IMR-90 (cell line): ENCODE data around the gene OR5T1. TPM values are rescaled to one million over a fixed set of nuclear protein-coding genes. Genes with fewer than 3 reads are reported as not detected.

Experiments used
- ATAC-seq: fragments of 200-7000 bp; cut with Tn5 transposase; 2 replicates; pipeline ENCODE4 v1.9.1; 2020; ENCODE audit warnings: low read depth, mild to moderate bottlenecking, moderate library complexity
- BruUV-seq: library from RNA; stranded (reverse); fragments of 400-500 nt; replicated peaks from 2 replicates; lab custom pipeline; 2021; lab: Mats Ljungman, UMichigan
- CTCF ChIA-PET: fragments of 300-600 bp; formaldehyde crosslinking; extraction: SDS; loops from one replicate; lab custom pipeline; 2021; ENCODE audit warnings: antibody characterized with exemption; lab: Yijun Ruan, JAX
- POLR2A ChIA-PET: fragments of 300-600 bp; sonication (Branson Sonifier 250); formaldehyde crosslinking; loops from one replicate; lab custom pipeline; 2022; ENCODE audit warnings: antibody characterized with exemption; ENCODE audit not compliant: unreplicated experiment; lab: Charles Lee
- DNase-seq: peaks from one replicate; pipeline ENCODE4 v3.0.0; 2013
- H2AFZ ChIP-seq: replicated peaks from 2 replicates; pipeline ENCODE3; 2013; ENCODE audit warnings: low read length, mild to moderate bottlenecking; ENCODE audit not compliant: poor library complexity
- H2AK5ac ChIP-seq: 2 replicates; pipeline ENCODE4 v1.6.1; 2013; ENCODE audit warnings: low read depth, low read length, inconsistent platforms
- H2AK9ac ChIP-seq: replicated peaks from 2 replicates; pipeline ENCODE3; 2013; ENCODE audit warnings: mild to moderate bottlenecking, low read depth, low read length, moderate library complexity; ENCODE audit not compliant: poor library complexity
- H2BK120ac ChIP-seq: 2 replicates; pipeline ENCODE4 v1.6.1; 2013; ENCODE audit warnings: low read depth, low read length, inconsistent platforms
- H2BK15ac ChIP-seq: 3 replicates; pipeline ENCODE4 v1.6.1; 2013; ENCODE audit warnings: low read depth, low read length, inconsistent platforms
- H2BK20ac ChIP-seq: 2 replicates; pipeline ENCODE4 v1.6.1; 2013; ENCODE audit warnings: low read depth, mild to moderate bottlenecking, inconsistent platforms, low read length, moderate library complexity
- H2BK5ac ChIP-seq: 2 replicates; pipeline ENCODE4 v1.6.1; 2013; ENCODE audit warnings: mild to moderate bottlenecking, low read depth, low read length, inconsistent platforms; ENCODE audit not compliant: poor library complexity, severe bottlenecking
- H3K14ac ChIP-seq: replicated peaks from 2 replicates; pipeline ENCODE4 v1.6.1; 2013; ENCODE audit warnings: low read depth, low read length, inconsistent platforms
- H3K18ac ChIP-seq: 2 replicates; pipeline ENCODE4 v1.6.1; 2013; ENCODE audit warnings: low read depth, low read length, control low read depth
- H3K23ac ChIP-seq: 2 replicates; pipeline ENCODE4 v1.6.1; 2013; ENCODE audit warnings: low read depth, low read length, inconsistent platforms
- H3K27ac ChIP-seq: 2 replicates; pipeline ENCODE4 v1.5.1; 2013; ENCODE audit warnings: mild to moderate bottlenecking, control low read depth, low read length; ENCODE audit not compliant: insufficient read depth
- H3K27me3 ChIP-seq: 2 replicates; pipeline ENCODE4 v1.6.1; 2013; ENCODE audit warnings: low read length; ENCODE audit not compliant: control insufficient read depth, insufficient read depth
- H3K36me3 ChIP-seq: 2 replicates; pipeline ENCODE4 v1.6.1; 2013; ENCODE audit warnings: low read length, mixed read lengths; ENCODE audit not compliant: control insufficient read depth, insufficient read depth
- H3K4ac ChIP-seq: 2 replicates; pipeline ENCODE4 v1.6.1; 2013; ENCODE audit warnings: low read depth, low read length, inconsistent platforms
- H3K4me1 ChIP-seq: 2 replicates; pipeline ENCODE4 v1.6.1; 2013; ENCODE audit warnings: low read length, mixed read lengths; ENCODE audit not compliant: control insufficient read depth, insufficient read depth
- H3K4me2 ChIP-seq: 2 replicates; pipeline ENCODE4 v1.6.1; 2013; ENCODE audit warnings: low read depth, mild to moderate bottlenecking, control low read depth, low read length, moderate library complexity
- H3K4me3 ChIP-seq: 2 replicates; pipeline ENCODE4 v1.5.1; 2013; ENCODE audit warnings: low read depth, mild to moderate bottlenecking, control low read depth, low read length, moderate library complexity; ENCODE audit not compliant: insufficient read depth
- H3K56ac ChIP-seq: 2 replicates; pipeline ENCODE4 v1.6.1; 2013; ENCODE audit warnings: low read length, inconsistent platforms; ENCODE audit not compliant: insufficient read depth; ENCODE audit errors: extremely low read depth
- H3K79me1 ChIP-seq, 2 experiments: 2 replicates each; pipeline ENCODE4 v1.6.1; 2013; ENCODE audit warnings: low read length in 2 of 2, inconsistent platforms in 1 of 2, low read depth in 1 of 2
- H3K9ac ChIP-seq: 2 replicates; pipeline ENCODE4 v1.6.1; 2013; ENCODE audit warnings: low read depth, low read length, control low read depth
- H3K9me1 ChIP-seq: 2 replicates; pipeline ENCODE4 v1.6.1; 2013; ENCODE audit warnings: low read length, inconsistent platforms; ENCODE audit not compliant: insufficient read depth
- H3K9me3 ChIP-seq: 2 replicates; pipeline ENCODE4 v1.6.1; 2013; ENCODE audit warnings: low read length; ENCODE audit not compliant: control insufficient read depth, insufficient read depth
- H4K20me1 ChIP-seq: 2 replicates; pipeline ENCODE4 v1.6.1; 2013; ENCODE audit warnings: low read length, inconsistent platforms; ENCODE audit not compliant: insufficient read depth
- H4K5ac ChIP-seq: 2 replicates; pipeline ENCODE4 v1.6.1; 2013; ENCODE audit warnings: mild to moderate bottlenecking, low read depth, low read length, control low read depth
- H4K8ac ChIP-seq, 2 experiments: 2 replicates each; pipeline ENCODE4 v1.6.1; 2013; ENCODE audit warnings: low read depth in 2 of 2, low read length in 2 of 2, control low read depth in 1 of 2, inconsistent platforms in 1 of 2
- H4K91ac ChIP-seq: 2 replicates; pipeline ENCODE4 v1.6.1; 2013; ENCODE audit warnings: low read depth, low read length, inconsistent platforms; ENCODE audit not compliant: insufficient read depth
- BHLHE40 ChIP-seq: fragments of 150-350 bp; IDR thresholded peaks from 2 replicates; pipeline ENCODE4 v1.6.1; 2016; ENCODE audit warnings: mild to moderate bottlenecking, low read depth, low read length
- FOS ChIP-seq: fragments of 150-350 bp; IDR thresholded peaks from 2 replicates; pipeline ENCODE4 v1.6.1; 2016; ENCODE audit warnings: low read depth, low read length
- MAFK ChIP-seq: IDR thresholded peaks from 2 replicates; pipeline ENCODE4 v1.6.1; 2012; ENCODE audit warnings: low read depth, low read length, improper control_type of control experiment
- MAZ ChIP-seq: IDR thresholded peaks from 2 replicates; pipeline ENCODE4 v1.6.1; 2012; ENCODE audit warnings: low read depth, mild to moderate bottlenecking, low read length, improper control_type of control experiment, moderate library complexity, borderline replicate concordance
- MXI1 ChIP-seq: IDR thresholded peaks from 2 replicates; pipeline ENCODE4 v1.6.1; 2012; ENCODE audit warnings: low read depth, mild to moderate bottlenecking, low read length, moderate library complexity, borderline replicate concordance
- NFE2L2 ChIP-seq: fragments of 150-350 bp; IDR thresholded peaks from 2 replicates; pipeline ENCODE4 v1.6.1; 2016; ENCODE audit warnings: low read depth, mild to moderate bottlenecking, low read length
- POLR2A ChIP-seq: IDR thresholded peaks from 2 replicates; pipeline ENCODE4 v1.6.1; 2012; ENCODE audit warnings: mild to moderate bottlenecking, low read depth, low read length
- RAD21 ChIP-seq: IDR thresholded peaks from 2 replicates; pipeline ENCODE4 v1.6.1; 2012; ENCODE audit warnings: low read length, improper control_type of control experiment
- RFX5 ChIP-seq: IDR thresholded peaks from 2 replicates; pipeline ENCODE4 v1.8.0; 2012; ENCODE audit warnings: low read depth, mild to moderate bottlenecking, low read length, moderate library complexity
- SMC3 ChIP-seq: fragments of 150-350 bp; IDR thresholded peaks from 2 replicates; pipeline ENCODE4 v1.6.1; 2016; ENCODE audit warnings: low read depth, mild to moderate bottlenecking, antibody characterized with exemption, low read length, moderate library complexity
- dilution Hi-C: fragments of 300-500 bp; cut with HindIII; formaldehyde crosslinking; loops from one replicate; pipeline ENCODE4 v1.14.3; 2018; ENCODE audit warnings: low sequenced_read_pairs; ENCODE audit not compliant: unreplicated experiment
- in situ Hi-C: fragments of 300-500 bp; cut with MboI; formaldehyde crosslinking; loops from 3 replicates; pipeline ENCODE4 v1.14.3; 2019; ENCODE audit warnings: low sequenced_read_pairs, inconsistent platforms, mixed read lengths
- intact Hi-C: fragments of 100-400 bp; cut with micrococcal nuclease; formaldehyde crosslinking; loops from 2 replicates; pipeline ENCODE4 v1.10.0; 2022
- polyA plus RNA-seq, 3 experiments: library from polyadenylated mRNA; depleted of rRNA; stranded (reverse); fragments of >200 nt; gene quantifications; 2 replicates each; pipeline ENCODE4 v1.2.3, GENCODE V29; 2012; ENCODE audit warnings: low replicate concordance in 1 of 3
- total RNA-seq: library from RNA; depleted of rRNA; stranded (reverse); fragments of >200 nt; gene quantifications from 2 replicates; pipeline ENCODE4 v1.2.3, GENCODE V29; 2012; rRNA removed
- TF ChIP-seq, protein P1 (sequence below): fragments of 150-350 bp; IDR thresholded peaks from 2 replicates; pipeline ENCODE4 v1.6.1; 2016; ENCODE audit warnings: low read depth, mild to moderate bottlenecking, low read length, moderate library complexity, borderline replicate concordance

Gene OR5T1
- total and polyA plus RNA-seq, 2 of the 4 experiments (the other 2 are of a cell fraction), result not detected

DNA sequence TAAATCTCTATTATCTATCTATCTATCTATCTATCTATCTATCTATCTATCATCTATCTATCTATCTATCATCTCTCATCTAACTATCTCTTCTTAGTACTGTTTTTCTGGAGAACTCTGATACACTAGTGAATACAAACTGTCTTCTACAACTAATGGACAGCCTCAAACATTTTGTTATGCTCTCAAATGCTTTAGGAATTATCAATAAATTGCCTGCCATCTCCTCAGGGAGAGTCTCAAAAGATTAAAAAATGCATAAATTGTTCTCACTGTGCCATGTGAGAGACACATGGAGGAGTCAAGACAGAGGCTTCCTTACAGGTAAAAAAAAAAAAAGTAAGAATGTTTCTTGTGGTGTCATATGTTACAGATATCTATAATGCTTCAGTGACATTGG lies 40.9 kb downstream of the OR5T1 start, which contains the start of gene OR8K3:
Gene OR8K3 (plus strand): TSS at position 301 of the 400 bp plus-strand sequence. CDS start 3,163 bp downstream, outside the sequence.
- in situ Hi-C loops (no loop called here), intact Hi-C loops (no loop called here), dilution Hi-C loops (no loop called here)
- Histone ChIP-seq H4K5ac (no peak within 1 kb of the TSS), H3K36me3 (no peaks in the 10 kb centered on the region), H4K20me1 (no peaks in the 10 kb centered on the region), H4K8ac (no peak within 1 kb of the TSS), H3K9me1 (no peaks in the 10 kb centered on the region), H3K79me1 (no peaks in the 10 kb centered on the region), H3K27me3 (no peaks in the 10 kb centered on the region), H2BK120ac (no peak within 1 kb of the TSS), H3K9ac (no peak within 1 kb of the TSS), H2AK9ac (no peak within 1 kb of the TSS), H3K23ac (no peak within 1 kb of the TSS), H3K9me3 (peaks cover 2% of the 10 kb centered on the region; the same call in 1 of the 2 replicates), H3K14ac (no peak within 1 kb of the TSS), H3K56ac (no peak within 1 kb of the TSS), H3K4me1 (no peaks in the 10 kb centered on the region), H2AFZ (no peak within 1 kb of the TSS), H2BK15ac (no peak within 1 kb of the TSS), H3K4me3 (no peak within 1 kb of the TSS), H2AK5ac (no peak within 1 kb of the TSS), H3K27ac (no peak within 1 kb of the TSS), H3K4ac (no peak within 1 kb of the TSS), H4K91ac (no peak within 1 kb of the TSS), H3K4me2 (no peak within 1 kb of the TSS), H3K18ac (no peak within 1 kb of the TSS), H2BK20ac (no peak within 1 kb of the TSS), H2BK5ac (no peak within 1 kb of the TSS)
- POLR2A ChIA-PET, result no interaction called here
- BruUV-seq, result no TSS peak
- DNase-seq (no peak), ATAC-seq (no peak)
- TF ChIP-seq FOS (no peak), RFX5 (no peak), BHLHE40 (no peak), MAFK (no peak), SMC3 (no peak), RAD21 (no peak), POLR2A (no peak), MXI1 (no peak), MAZ (no peak), NFE2L2 (no peak)
- TF ChIP-seq, protein P1, sequence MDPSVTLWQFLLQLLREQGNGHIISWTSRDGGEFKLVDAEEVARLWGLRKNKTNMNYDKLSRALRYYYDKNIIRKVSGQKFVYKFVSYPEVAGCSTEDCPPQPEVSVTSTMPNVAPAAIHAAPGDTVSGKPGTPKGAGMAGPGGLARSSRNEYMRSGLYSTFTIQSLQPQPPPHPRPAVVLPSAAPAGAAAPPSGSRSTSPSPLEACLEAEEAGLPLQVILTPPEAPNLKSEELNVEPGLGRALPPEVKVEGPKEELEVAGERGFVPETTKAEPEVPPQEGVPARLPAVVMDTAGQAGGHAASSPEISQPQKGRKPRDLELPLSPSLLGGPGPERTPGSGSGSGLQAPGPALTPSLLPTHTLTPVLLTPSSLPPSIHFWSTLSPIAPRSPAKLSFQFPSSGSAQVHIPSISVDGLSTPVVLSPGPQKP, result no peak
- CTCF ChIA-PET, result no interaction called here

Other genes with a start within 250 kb of the OR5T1 start
- gene OR5AS1, start 246.5 kb upstream of the OR5T1 start, total RNA-seq, result not detected in 2 replicates
- not detected in 2 replicates for gene OR5AS1, start 246.5 kb upstream of the OR5T1 start, polyA plus RNA-seq (2012; rRNA removed)
- gene OR8I2, start 180.8 kb upstream of the OR5T1 start, total RNA-seq, result not detected in 2 replicates
- not detected in 2 replicates for gene OR8I2, start 180.8 kb upstream of the OR5T1 start, polyA plus RNA-seq (2012; rRNA removed)
- gene OR8H2, start 170.5 kb upstream of the OR5T1 start, total RNA-seq, result not detected in 2 replicates
- not detected in 2 replicates for gene OR8H2, start 170.5 kb upstream of the OR5T1 start, polyA plus RNA-seq (2012; rRNA removed)
- gene OR8H3, start 151.8 kb upstream of the OR5T1 start, total RNA-seq, result not detected in 2 replicates
- gene OR8H3, start 151.8 kb upstream of the OR5T1 start, polyA plus RNA-seq (2012; rRNA removed), result not detected in 2 replicates
- gene OR8J3, start 134.0 kb upstream of the OR5T1 start, total RNA-seq, result not detected in 2 replicates
- gene OR8J3, start 134.0 kb upstream of the OR5T1 start, polyA plus RNA-seq (2012; rRNA removed), result not detected in 2 replicates
- not detected in 2 replicates for gene OR8K5, start 113.8 kb upstream of the OR5T1 start, total RNA-seq
- not detected in 2 replicates for gene OR8K5, start 113.8 kb upstream of the OR5T1 start, polyA plus RNA-seq (2012; rRNA removed)
- gene OR5J2, start 97.5 kb upstream of the OR5T1 start, total RNA-seq, result not detected in 2 replicates
- gene OR5J2, start 97.5 kb upstream of the OR5T1 start, polyA plus RNA-seq (2012; rRNA removed), result not detected in 2 replicates
- gene OR5T2, start 39.9 kb upstream of the OR5T1 start, total RNA-seq, result not detected in 2 replicates
- gene OR5T2, start 39.9 kb upstream of the OR5T1 start, polyA plus RNA-seq (2012; rRNA removed), result not detected in 2 replicates
- gene OR5T3, start 21.9 kb upstream of the OR5T1 start, total RNA-seq, result not detected in 2 replicates
- not detected in 2 replicates for gene OR5T3, start 21.9 kb upstream of the OR5T1 start, polyA plus RNA-seq (2012; rRNA removed)
- not detected in 2 replicates for gene OR8H1, start 18.1 kb downstream of the OR5T1 start, total RNA-seq
- not detected in 2 replicates for gene OR8H1, start 18.1 kb downstream of the OR5T1 start, polyA plus RNA-seq (2012; rRNA removed)
- not detected in 2 replicates for gene OR8K3, start 41.0 kb downstream of the OR5T1 start, total RNA-seq
- not detected in 2 replicates for gene OR8K3, start 41.0 kb downstream of the OR5T1 start, polyA plus RNA-seq (2012; rRNA removed)
- gene OR8K1, start 71.9 kb downstream of the OR5T1 start, total RNA-seq, result not detected in 2 replicates
- gene OR8K1, start 71.9 kb downstream of the OR5T1 start, polyA plus RNA-seq (2012; rRNA removed), result not detected in 2 replicates
- gene OR8J1, start 80.1 kb downstream of the OR5T1 start, total RNA-seq, result not detected in 2 replicates
- gene OR8J1, start 80.1 kb downstream of the OR5T1 start, polyA plus RNA-seq (2012; rRNA removed), result not detected in 2 replicates
- not detected in 2 replicates for gene OR8U1, start 101.5 kb downstream of the OR5T1 start, total RNA-seq
- gene OR8U1, start 101.5 kb downstream of the OR5T1 start, polyA plus RNA-seq (2012; rRNA removed), result not detected in 2 replicates
- gene OR5AL1, start 138.5 kb downstream of the OR5T1 start, total RNA-seq, result not detected in 2 replicates
- not detected in 2 replicates for gene OR5AL1, start 138.5 kb downstream of the OR5T1 start, polyA plus RNA-seq (2012; rRNA removed)
- gene OR5M3, start 199.2 kb downstream of the OR5T1 start, total RNA-seq, result not detected in 2 replicates
- gene OR5M3, start 199.2 kb downstream of the OR5T1 start, polyA plus RNA-seq (2012; rRNA removed), result not detected in 2 replicates
- not detected in 2 replicates for gene OR5M8, start 217.2 kb downstream of the OR5T1 start, total RNA-seq
- not detected in 2 replicates for gene OR5M8, start 217.2 kb downstream of the OR5T1 start, polyA plus RNA-seq (2012; rRNA removed)